ENCODE data around the gene UTP3.

DNA sequence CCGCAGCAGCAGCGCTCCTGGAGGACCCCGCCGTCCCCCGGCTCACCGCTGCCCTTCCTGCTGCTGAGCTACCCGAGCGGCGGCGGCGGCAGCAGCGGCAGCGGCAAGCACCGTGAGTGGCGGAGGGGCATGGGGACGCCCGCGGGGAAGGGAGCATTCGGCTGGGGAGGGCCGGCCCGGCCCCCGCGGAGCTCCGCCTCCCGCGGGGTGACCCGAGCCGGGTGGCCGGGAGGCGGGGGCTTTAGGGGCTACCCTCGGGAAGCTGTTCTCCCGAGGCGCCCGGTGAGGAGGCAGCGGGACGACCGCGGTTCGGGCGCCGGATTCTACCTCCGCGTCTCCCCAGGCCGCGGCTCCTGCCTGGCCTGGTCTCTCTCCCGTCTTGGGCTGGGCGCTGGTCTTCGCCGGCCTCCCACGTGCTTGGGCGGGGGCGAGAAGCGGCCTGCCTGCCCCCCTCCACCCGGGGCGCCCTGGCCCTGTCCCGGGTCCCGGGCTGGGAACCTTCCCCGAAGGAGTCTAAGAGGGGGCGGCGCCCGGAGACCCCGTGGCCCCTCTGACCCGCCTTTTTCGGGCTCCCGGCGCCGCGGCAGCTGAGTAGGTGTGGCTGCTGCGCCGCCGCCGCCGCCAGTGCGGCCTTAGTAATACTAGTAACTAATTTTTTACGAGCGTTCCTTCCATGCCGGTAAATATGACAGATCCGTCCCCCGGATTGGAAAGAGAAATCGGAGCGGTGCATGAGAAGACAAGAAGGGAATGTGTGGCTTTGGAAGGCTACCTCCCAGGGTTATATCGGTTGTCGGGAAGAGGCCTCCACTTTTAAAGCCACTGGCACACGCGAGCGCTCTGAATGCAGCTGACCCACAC is 17.1 kb downstream of the UTP3 start:
- no peak for TF ChIP-seq SP1 (IDR thresholded peaks at IDR 0.05)
- TF ChIP-seq CTCF (IDR thresholded peaks at IDR 0.05; ENCODE audit: low read depth, low read length, missing input control), result no peak
- TF ChIP-seq, protein P1, sequence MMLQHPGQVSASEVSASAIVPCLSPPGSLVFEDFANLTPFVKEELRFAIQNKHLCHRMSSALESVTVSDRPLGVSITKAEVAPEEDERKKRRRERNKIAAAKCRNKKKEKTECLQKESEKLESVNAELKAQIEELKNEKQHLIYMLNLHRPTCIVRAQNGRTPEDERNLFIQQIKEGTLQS (IDR thresholded peaks at IDR 0.05), result no peak
- TF ChIP-seq ZBTB33 (IDR thresholded peaks at IDR 0.05), result no peak
- no peak for TF ChIP-seq TAF1 (conservative IDR thresholded peaks at IDR 0.05)
- peak; percentile 15 for TF ChIP-seq YY1 (IDR thresholded peaks at IDR 0.05)
- no peak for TF ChIP-seq GABPA (IDR thresholded peaks at IDR 0.05 in 1 of 2, conservative IDR thresholded peaks at IDR 0.05 in 1 of 2)
- no peak for TF ChIP-seq REST (IDR thresholded peaks at IDR 0.05)
- no peak for TF ChIP-seq JUND (IDR thresholded peaks at IDR 0.05)
- TF ChIP-seq RXRA (IDR thresholded peaks at IDR 0.05), result no peak
- TF ChIP-seq RAD21 (IDR thresholded peaks at IDR 0.05), result peak in 1 of 2 donors; percentile 8
- no peak for TF ChIP-seq HNF4A (conservative IDR thresholded peaks at IDR 0.05)
- TF ChIP-seq, protein P2, sequence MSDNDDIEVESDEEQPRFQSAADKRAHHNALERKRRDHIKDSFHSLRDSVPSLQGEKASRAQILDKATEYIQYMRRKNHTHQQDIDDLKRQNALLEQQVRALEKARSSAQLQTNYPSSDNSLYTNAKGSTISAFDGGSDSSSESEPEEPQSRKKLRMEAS (IDR thresholded peaks at IDR 0.05), result no peak
